H9 (cell line): ENCODE results near the gene MARK2. TPM values are rescaled to one million over a fixed set of nuclear protein-coding genes. Genes with fewer than 3 reads are reported as not detected.

Experiments used
- DNase-seq: peaks from one replicate; pipeline ENCODE4 v3.0.0-alpha.2; 2017
- H2AFZ ChIP-seq: one replicate; pipeline ENCODE4 v1.6.1; 2013; ENCODE audit warnings: mild to moderate bottlenecking, low read length, control low read depth, moderate library complexity
- H2AK5ac ChIP-seq: 2 replicates; pipeline ENCODE4 v1.6.1; 2013; ENCODE audit warnings: low read length, control low read depth, mixed read lengths; ENCODE audit not compliant: insufficient read length
- H2BK120ac ChIP-seq: one replicate; pipeline ENCODE4 v1.6.1; 2013; ENCODE audit warnings: low read depth, mild to moderate bottlenecking, low read length, control low read depth, inconsistent platforms; ENCODE audit not compliant: poor library complexity, severe bottlenecking
- H2BK12ac ChIP-seq: 2 replicates; pipeline ENCODE4 v1.6.1; 2013; ENCODE audit warnings: low read length, control low read depth, mixed read lengths, low read depth; ENCODE audit not compliant: insufficient read length
- H2BK15ac ChIP-seq: 2 replicates; pipeline ENCODE4 v1.6.1; 2013; ENCODE audit warnings: low read depth, low read length, control low read depth
- H2BK20ac ChIP-seq: one replicate; pipeline ENCODE4 v1.6.1; 2013; ENCODE audit warnings: low read depth, mild to moderate bottlenecking, low read length, control low read depth, inconsistent platforms; ENCODE audit not compliant: poor library complexity, severe bottlenecking
- H2BK5ac ChIP-seq: 2 replicates; pipeline ENCODE4 v1.6.1; 2013; ENCODE audit warnings: low read length, control low read depth, mixed read lengths; ENCODE audit not compliant: insufficient read length
- H3K14ac ChIP-seq: 2 replicates; pipeline ENCODE4 v1.6.1; 2013; ENCODE audit warnings: low read length, control low read depth; ENCODE audit not compliant: insufficient read depth
- H3K18ac ChIP-seq: 2 replicates; pipeline ENCODE4 v1.6.1; 2013; ENCODE audit warnings: low read depth, mild to moderate bottlenecking, mixed read lengths, low read length, control low read depth; ENCODE audit not compliant: insufficient read length
- H3K23ac ChIP-seq: 2 replicates; pipeline ENCODE4 v1.6.1; 2013; ENCODE audit warnings: low read length, control low read depth, mixed read lengths, low read depth; ENCODE audit not compliant: insufficient read length
- H3K23me2 ChIP-seq: 2 replicates; pipeline ENCODE4 v1.6.1; 2013; ENCODE audit warnings: low read depth, mild to moderate bottlenecking, mixed read lengths, low read length, control low read depth; ENCODE audit not compliant: insufficient read length, poor library complexity, severe bottlenecking
- H3K27ac ChIP-seq: 2 replicates; pipeline ENCODE4 v1.5.1; 2013; ENCODE audit warnings: low read length, control low read depth, mixed read lengths, low read depth; ENCODE audit not compliant: insufficient read length
- H3K27me3 ChIP-seq: 2 replicates; pipeline ENCODE4 v1.6.1; 2013; ENCODE audit warnings: low read length, control low read depth, inconsistent platforms; ENCODE audit not compliant: insufficient read depth
- H3K4ac ChIP-seq: 2 replicates; pipeline ENCODE4 v1.6.1; 2013; ENCODE audit warnings: low read depth, mild to moderate bottlenecking, control low read depth, inconsistent platforms, low read length, moderate library complexity
- H3K4me1 ChIP-seq: 2 replicates; pipeline ENCODE4 v1.6.1; 2013; ENCODE audit warnings: low read length, control low read depth, inconsistent platforms; ENCODE audit not compliant: insufficient read depth
- H3K4me2 ChIP-seq: 2 replicates; pipeline ENCODE4 v1.6.1; 2013; ENCODE audit warnings: low read length, control low read depth, mixed read lengths; ENCODE audit not compliant: insufficient read length, insufficient read depth
- H3K56ac ChIP-seq: 2 replicates; pipeline ENCODE4 v1.6.1; 2013; ENCODE audit warnings: low read depth, mild to moderate bottlenecking, mixed read lengths, low read length, control low read depth; ENCODE audit not compliant: insufficient read length
- H3K79me1 ChIP-seq: 2 replicates; pipeline ENCODE4 v1.6.1; 2013; ENCODE audit warnings: low read depth, mild to moderate bottlenecking, moderate library complexity, low read length, control low read depth, inconsistent platforms; ENCODE audit not compliant: insufficient read depth, poor library complexity, severe bottlenecking
- H3K79me2 ChIP-seq: 2 replicates; pipeline ENCODE4 v1.6.1; 2013; ENCODE audit warnings: low read length, control low read depth, inconsistent platforms; ENCODE audit not compliant: insufficient read depth
- H3K9ac ChIP-seq: 2 replicates; pipeline ENCODE4 v1.6.1; 2013; ENCODE audit warnings: low read length, control low read depth, mixed read lengths; ENCODE audit not compliant: insufficient read length; ENCODE audit errors: extremely low read depth
- H3K9me3 ChIP-seq: one replicate; pipeline ENCODE4 v1.6.1; 2013; ENCODE audit warnings: low read depth, low read length, inconsistent platforms; ENCODE audit not compliant: control insufficient read depth
- H3T11ph ChIP-seq: one replicate; pipeline ENCODE4 v1.6.1; 2013; ENCODE audit warnings: mild to moderate bottlenecking, low read length, control low read depth, inconsistent platforms
- H4K20me1 ChIP-seq: one replicate; pipeline ENCODE4 v1.6.1; 2013; ENCODE audit not compliant: control insufficient read depth, insufficient read length, insufficient read depth
- H4K5ac ChIP-seq: 2 replicates; pipeline ENCODE4 v1.6.1; 2013; ENCODE audit warnings: low read depth, mild to moderate bottlenecking, mixed read lengths, low read length, control low read depth; ENCODE audit not compliant: insufficient read length
- H4K8ac ChIP-seq: replicated peaks from 2 replicates; pipeline ENCODE4 v1.6.1; 2013; ENCODE audit warnings: low read length, control low read depth, mixed read lengths, low read depth; ENCODE audit not compliant: insufficient read length
- H4K91ac ChIP-seq: 2 replicates; pipeline ENCODE4 v1.6.1; 2013; ENCODE audit warnings: low read depth, mild to moderate bottlenecking, moderate library complexity, mixed read lengths, low read length, control low read depth; ENCODE audit not compliant: insufficient read length
- H3K27ac Mint-ChIP-seq, 3 experiments: 2 replicates in 2 of 3; 3 replicates in 1 of 3; pipeline ENCODE4 v1.8.0; 2020 to 2021; ENCODE audit warnings: mixed read lengths in 3 of 3, mild to moderate bottlenecking in 1 of 3, moderate library complexity in 1 of 3
- H3K27me3 Mint-ChIP-seq: 2 replicates; pipeline ENCODE4 v1.8.0; 2021; ENCODE audit warnings: low read depth, mild to moderate bottlenecking, moderate library complexity, mixed read lengths
- H3K36me3 Mint-ChIP-seq, 3 experiments: 2 replicates in 2 of 3; 3 replicates in 1 of 3; pipeline ENCODE4 v1.8.0; 2020 to 2021; ENCODE audit warnings: low read depth in 3 of 3, mixed read lengths in 3 of 3; ENCODE audit not compliant: insufficient read depth in 1 of 3
- H3K4me1 Mint-ChIP-seq, 2 experiments: 2 replicates each; pipeline ENCODE4 v1.8.0; 2020; ENCODE audit warnings: mixed read lengths in 2 of 2
- H3K4me3 Mint-ChIP-seq, 2 experiments: 2 replicates in 1 of 2; 3 replicates in 1 of 2; pipeline ENCODE4 v1.8.0; 2020 to 2021; ENCODE audit warnings: mild to moderate bottlenecking in 2 of 2, mixed read lengths in 2 of 2, moderate library complexity in 1 of 2
- H3K9me3 Mint-ChIP-seq, 2 experiments: 2 replicates in 1 of 2; 3 replicates in 1 of 2; pipeline ENCODE4 v1.8.0; 2020; ENCODE audit warnings: mild to moderate bottlenecking in 2 of 2, mixed read lengths in 2 of 2, moderate library complexity in 1 of 2
- WGBS: extraction: QIAGEN DNeasy Blood & Tissue Kit; methylation state at CpG from one replicate; pipeline ENCODE4 v1.1.7; 2013; ENCODE audit warnings: missing lambda C conversion rate, low lambda C conversion rate, mixed read lengths; ENCODE audit not compliant: insufficient read length; ENCODE audit errors: extremely low coverage; 5-methylcytosine and 5-hydroxymethylcytosine counted together
- total RNA-seq: library from RNA; stranded (reverse); gene quantifications from 2 replicates; pipeline ENCODE4 v1.2.1, GENCODE V29; 2021
- TF ChIP-seq, protein P1 (sequence below): fragments of 200-600 bp; sonication (generic); conservative IDR thresholded peaks from 3 replicates; pipeline ENCODE4 v1.8.0; 2021; ENCODE audit warnings: antibody characterized with exemption, mild to moderate bottlenecking

MARK2 gene
- total RNA-seq, 1 experiment from 2014 or later, result 45.7 TPM

DNA sequence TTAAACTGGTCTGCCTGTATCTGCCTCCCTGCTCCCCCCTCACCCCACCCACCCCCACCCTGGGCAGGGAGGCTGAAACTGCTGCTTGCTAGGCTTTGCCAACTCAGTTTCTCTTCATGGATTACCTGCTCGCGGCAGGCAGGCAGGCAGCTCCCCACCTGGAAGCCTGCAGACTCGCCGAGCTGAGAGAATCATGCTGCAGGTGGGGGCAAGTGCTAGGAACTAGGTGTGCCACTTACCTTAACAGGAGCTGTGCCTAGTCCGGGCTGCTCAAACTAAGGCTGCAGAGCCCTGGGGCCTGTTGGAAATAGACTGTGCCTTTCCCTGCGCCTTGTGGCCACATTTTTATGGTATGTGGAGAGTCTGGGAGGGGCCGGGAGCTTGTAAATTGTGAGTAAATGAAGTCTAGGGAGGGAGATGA lies 30.3 kb downstream of the MARK2 start:
- no peaks in the 10 kb centered on the region for H4K20me1 ChIP-seq
- no peaks in the 10 kb centered on the region for H3K9me3 Mint-ChIP-seq
- H4K91ac ChIP-seq, result no peak overlapping the region
- no peak overlapping the region for H4K8ac ChIP-seq
- H3K27ac Mint-ChIP-seq, result peak overlapping the region; percentile 28 to 78 (median 70); a peak in 5 of 7 replicates
- H3K14ac ChIP-seq, result no peak overlapping the region
- H2BK15ac ChIP-seq, result no peak overlapping the region
- H3K9me3 ChIP-seq, result no peaks in the 10 kb centered on the region
- peaks cover 16% of the 10 kb centered on the region; the same call in 1 of the 2 replicates for H3K79me2 ChIP-seq
- H3K36me3 Mint-ChIP-seq, result peaks cover 0 to 3% (median 0%) of the 10 kb centered on the region in 3 experiments; a peak in 2 of 7 replicates
- H2BK20ac ChIP-seq, result no peak overlapping the region
- no peak overlapping the region for H3K18ac ChIP-seq
- no peaks in the 10 kb centered on the region for H3K23me2 ChIP-seq
- H3T11ph ChIP-seq, result no peak overlapping the region
- peaks cover 58 to 63% of the 10 kb centered on the region in 2 experiments for H3K4me1 Mint-ChIP-seq
- H3K27me3 ChIP-seq, result no peaks in the 10 kb centered on the region
- H3K4me3 Mint-ChIP-seq, result no peak overlapping the region; a peak in 1 of 5 replicates
- H3K9ac ChIP-seq, result no peak overlapping the region
- no peak overlapping the region for H3K4me2 ChIP-seq
- H2BK5ac ChIP-seq, result no peak overlapping the region
- H3K27me3 Mint-ChIP-seq, result no peaks in the 10 kb centered on the region
- H4K5ac ChIP-seq, result no peak overlapping the region
- WGBS, result no CpG with 5 or more reads among the region's 7 CpGs
- H3K23ac ChIP-seq, result no peak overlapping the region
- no peak overlapping the region for H2AK5ac ChIP-seq
- H2AFZ ChIP-seq, result no peak overlapping the region
- H3K4me1 ChIP-seq, result peaks cover 12% of the 10 kb centered on the region; the same call in 1 of the 2 replicates
- no peak overlapping the region for H3K56ac ChIP-seq
- no peak overlapping the region for H2BK12ac ChIP-seq
- peaks cover 13% of the 10 kb centered on the region for H3K79me1 ChIP-seq
- H3K27ac ChIP-seq, result no peak overlapping the region
- no peak overlapping the region for H3K4ac ChIP-seq
- no peak for DNase-seq
- no peak overlapping the region for H2BK120ac ChIP-seq
- TF ChIP-seq, protein P1, sequence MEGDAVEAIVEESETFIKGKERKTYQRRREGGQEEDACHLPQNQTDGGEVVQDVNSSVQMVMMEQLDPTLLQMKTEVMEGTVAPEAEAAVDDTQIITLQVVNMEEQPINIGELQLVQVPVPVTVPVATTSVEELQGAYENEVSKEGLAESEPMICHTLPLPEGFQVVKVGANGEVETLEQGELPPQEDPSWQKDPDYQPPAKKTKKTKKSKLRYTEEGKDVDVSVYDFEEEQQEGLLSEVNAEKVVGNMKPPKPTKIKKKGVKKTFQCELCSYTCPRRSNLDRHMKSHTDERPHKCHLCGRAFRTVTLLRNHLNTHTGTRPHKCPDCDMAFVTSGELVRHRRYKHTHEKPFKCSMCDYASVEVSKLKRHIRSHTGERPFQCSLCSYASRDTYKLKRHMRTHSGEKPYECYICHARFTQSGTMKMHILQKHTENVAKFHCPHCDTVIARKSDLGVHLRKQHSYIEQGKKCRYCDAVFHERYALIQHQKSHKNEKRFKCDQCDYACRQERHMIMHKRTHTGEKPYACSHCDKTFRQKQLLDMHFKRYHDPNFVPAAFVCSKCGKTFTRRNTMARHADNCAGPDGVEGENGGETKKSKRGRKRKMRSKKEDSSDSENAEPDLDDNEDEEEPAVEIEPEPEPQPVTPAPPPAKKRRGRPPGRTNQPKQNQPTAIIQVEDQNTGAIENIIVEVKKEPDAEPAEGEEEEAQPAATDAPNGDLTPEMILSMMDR, result no peak
